Testis (tissue), 2 donors: Measurements from ENCODE around the gene ATRNL1.

Experiments used
- CTCF ChIP-seq, 3 experiments: fragments of 450-650 bp in 2 of 3; fragments of 200-600 bp in 1 of 3; sonication (generic) in 1 of 3; IDR thresholded peaks; one replicate each; pipeline ENCODE4 v1.5.1; 2016 to 2019; ENCODE audit warnings: antibody characterized with exemption in 3 of 3, mild to moderate bottlenecking in 2 of 3, moderate library complexity in 1 of 3
- POLR2A ChIP-seq: fragments of 450-650 bp; IDR thresholded peaks from one replicate; pipeline ENCODE4 v1.6.1; 2017; ENCODE audit warnings: antibody characterized with exemption, mild to moderate bottlenecking, moderate library complexity

GRCh38 chr10:115093776-115094408 lies 727 bp downstream of the ATRNL1 start:
- no peak for TF ChIP-seq POLR2A
- no peak for TF ChIP-seq CTCF (IDR thresholded peaks at IDR 0.05)
